HepG2 (cell line): ENCODE results near the gene BABAM1. TPM values are rescaled to one million over a fixed set of nuclear protein-coding genes. Genes with fewer than 3 reads are reported as not detected.

ENCODE experiments used
- AGO1 ChIP-seq: fragments of 200-400 bp; formaldehyde crosslinking; IDR thresholded peaks from 2 replicates; pipeline ENCODE4 v1.6.1; 2017; ENCODE audit warnings: mild to moderate bottlenecking, low read depth, low read length, moderate library complexity; ENCODE audit not compliant: poor library complexity, severe bottlenecking
- HDAC6 ChIP-seq: fragments of 200-600 bp; sonication (generic); IDR thresholded peaks from 2 replicates; pipeline ENCODE4 v1.7.0; 2017; ENCODE audit warnings: mild to moderate bottlenecking, antibody characterized with exemption, low read length, low read depth
- HOXD1 ChIP-seq: sonication (generic); formaldehyde crosslinking; IDR thresholded peaks from 2 replicates; pipeline ENCODE4 v1.5.0; 2020; ENCODE audit warnings: missing genetic modification reagents
- ISL2 ChIP-seq: sonication (generic); formaldehyde crosslinking; IDR thresholded peaks from 2 replicates; pipeline ENCODE4 v1.5.0; 2020; ENCODE audit warnings: missing genetic modification reagents
- PCBP2 ChIP-seq: fragments of 200-400 bp; formaldehyde crosslinking; optimal IDR thresholded peaks from 2 replicates; pipeline ENCODE3; 2018; ENCODE audit warnings: low read length, low read depth; ENCODE audit not compliant: poor library complexity, severe bottlenecking
- RNF2 ChIP-seq: fragments of 450-650 bp; conservative IDR thresholded peaks from 2 replicates; pipeline ENCODE4 v1.6.1; 2016; ENCODE audit warnings: low read depth
- SIX1 ChIP-seq: sonication (generic); formaldehyde crosslinking; IDR thresholded peaks from 2 replicates; pipeline ENCODE4 v1.4.0; 2020; ENCODE audit warnings: missing genetic modification reagents, borderline replicate concordance
- SOX13 ChIP-seq, 3 experiments: fragments of 450-650 bp in 1 of 3; sonication (generic) in 1 of 3; formaldehyde crosslinking in 1 of 3; IDR thresholded peaks in 2 of 3; conservative IDR thresholded peaks in 1 of 3; 2 replicates each; pipeline versions ENCODE4 v1.5.0 to v1.6.1; 2016 to 2020; ENCODE audit warnings: antibody characterized with exemption in 1 of 3, mild to moderate bottlenecking in 1 of 3, missing compliant biosample characterization in 1 of 3, missing genetic modification reagents in 1 of 3, moderate library complexity in 1 of 3
- SRY ChIP-seq: sonication (generic); formaldehyde crosslinking; IDR thresholded peaks from 2 replicates; pipeline ENCODE4 v1.8.0; 2022; ENCODE audit warnings: mild to moderate bottlenecking, missing genetic modification reagents
- ZMYM3 ChIP-seq: sonication (generic); formaldehyde crosslinking; IDR thresholded peaks from 2 replicates; pipeline ENCODE4 v1.5.1; 2020; ENCODE audit warnings: mild to moderate bottlenecking, missing genetic modification reagents
- ZNF263 ChIP-seq: sonication (generic); formaldehyde crosslinking; IDR thresholded peaks from 2 replicates; pipeline ENCODE4 v1.4.0; 2020; ENCODE audit warnings: missing genetic modification reagents
- ZNF367 ChIP-seq: sonication (generic); formaldehyde crosslinking; IDR thresholded peaks from 2 replicates; pipeline ENCODE4 v1.4.0; 2020; ENCODE audit warnings: missing genetic modification reagents, borderline replicate concordance
- ZNF549 ChIP-seq: sonication (generic); formaldehyde crosslinking; IDR thresholded peaks from 2 replicates; pipeline ENCODE4 v1.5.0; 2020; ENCODE audit warnings: missing genetic modification reagents
- ZNF550 ChIP-seq: sonication (generic); formaldehyde crosslinking; IDR thresholded peaks from 2 replicates; pipeline ENCODE4 v1.4.0; 2020; ENCODE audit warnings: mild to moderate bottlenecking, missing genetic modification reagents, borderline replicate concordance
- polyA plus RNA-seq, 8 experiments: library from polyadenylated mRNA; depleted of rRNA in 3 of 8; stranded (reverse) in 7 of 8; unstranded in 1 of 8; fragments of >200 nt; fragmentation: Illumina TruSeq in 4 of 8; extraction: Trizol in 4 of 8; gene quantifications; 2 replicates each; pipeline versions ENCODE4 v1.2.1 to v1.2.3, GENCODE V29; 2011 to 2016; ENCODE audit warnings: low read depth in 4 of 8, missing spikeins in 1 of 8, mixed read lengths in 1 of 8; ENCODE audit not compliant: insufficient read depth in 1 of 8
- total RNA-seq, 5 experiments: library from RNA; depleted of rRNA; stranded (reverse); fragments of >200 nt; fragmentation: Illumina TruSeq; extraction: Trizol; gene quantifications; 2 replicates each; pipeline ENCODE4 v1.2.3, GENCODE V29; 2016; ENCODE audit warnings: low read depth in 1 of 5
- TF ChIP-seq, protein P1 (sequence below): IDR thresholded peaks from 2 replicates; pipeline ENCODE4 v1.6.1; 2016; ENCODE audit warnings: control low read depth
- TF ChIP-seq, protein P2 (sequence below): sonication (generic); formaldehyde crosslinking; IDR thresholded peaks from 2 replicates; pipeline ENCODE4 v1.5.0; 2020; ENCODE audit warnings: missing genetic modification reagents
- TF ChIP-seq, protein P3 (sequence below): sonication (generic); formaldehyde crosslinking; IDR thresholded peaks from 2 replicates; pipeline ENCODE4 v1.5.0; 2020; ENCODE audit warnings: missing genetic modification reagents
- TF ChIP-seq, protein P4 (sequence below): sonication (generic); formaldehyde crosslinking; IDR thresholded peaks from 2 replicates; pipeline ENCODE4 v1.4.0; 2020; ENCODE audit warnings: missing genetic modification reagents, borderline replicate concordance
- TF ChIP-seq, protein P5 (sequence below): sonication (generic); formaldehyde crosslinking; IDR thresholded peaks from 2 replicates; pipeline ENCODE4 v1.8.0; 2022; ENCODE audit warnings: missing genetic modification reagents, mild to moderate bottlenecking, inconsistent platforms, borderline replicate concordance

Gene BABAM1
- total and polyA plus RNA-seq, 2 of the 13 experiments (the other 11 are each of a cell fraction or from before 2014, with no cell fraction given): 70.0 to 82.0 TPM

DNA sequence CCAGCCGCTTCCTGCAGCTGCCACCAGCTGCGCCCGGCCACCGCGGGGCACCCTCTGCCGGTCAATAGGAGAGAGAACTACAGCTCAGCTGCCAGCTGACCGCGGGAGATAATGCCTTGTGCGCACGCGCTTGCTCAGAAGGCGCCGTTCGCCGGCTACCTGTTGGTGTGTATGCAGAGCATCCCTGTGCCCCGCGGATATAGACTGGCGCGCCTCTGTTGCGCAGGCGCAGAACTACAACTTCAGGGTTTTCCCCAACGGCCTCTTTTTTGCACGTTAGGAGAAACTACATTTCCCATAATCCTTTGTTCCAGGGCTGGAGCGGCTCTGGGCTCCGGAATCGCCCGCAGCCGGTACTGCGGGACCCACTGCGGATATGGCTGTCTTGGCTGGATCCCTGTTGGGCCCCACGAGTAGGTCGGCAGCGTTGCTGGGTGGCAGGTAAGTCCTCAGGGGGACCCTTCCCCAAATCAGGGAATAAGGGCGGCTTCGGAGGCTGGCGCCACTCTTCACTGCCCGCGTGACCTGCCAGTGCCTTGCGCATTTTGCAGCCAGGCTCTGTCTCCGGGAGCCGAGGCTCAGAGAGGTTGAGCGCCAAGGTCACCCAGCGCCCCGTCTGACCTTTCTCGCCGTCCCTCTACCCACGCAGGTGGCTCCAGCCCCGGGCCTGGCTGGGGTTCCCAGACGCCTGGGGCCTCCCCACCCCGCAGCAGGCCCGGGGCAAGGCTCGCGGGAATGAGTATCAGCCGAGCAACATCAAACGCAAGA, 38.5 kb downstream of the BABAM1 start, which contains the start of gene MRPL34 (continued):
- TF ChIP-seq PCBP2: no peak
- TF ChIP-seq, protein P1, sequence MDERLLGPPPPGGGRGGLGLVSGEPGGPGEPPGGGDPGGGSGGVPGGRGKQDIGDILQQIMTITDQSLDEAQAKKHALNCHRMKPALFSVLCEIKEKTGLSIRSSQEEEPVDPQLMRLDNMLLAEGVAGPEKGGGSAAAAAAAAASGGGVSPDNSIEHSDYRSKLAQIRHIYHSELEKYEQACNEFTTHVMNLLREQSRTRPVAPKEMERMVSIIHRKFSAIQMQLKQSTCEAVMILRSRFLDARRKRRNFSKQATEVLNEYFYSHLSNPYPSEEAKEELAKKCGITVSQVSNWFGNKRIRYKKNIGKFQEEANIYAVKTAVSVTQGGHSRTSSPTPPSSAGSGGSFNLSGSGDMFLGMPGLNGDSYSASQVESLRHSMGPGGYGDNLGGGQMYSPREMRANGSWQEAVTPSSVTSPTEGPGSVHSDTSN (CRISPR knock-in tag): no peak
- TF ChIP-seq ISL2 (CRISPR knock-in tag): peak; percentile 21; the same call in 1 of the 2 replicates
- TF ChIP-seq, protein P2, sequence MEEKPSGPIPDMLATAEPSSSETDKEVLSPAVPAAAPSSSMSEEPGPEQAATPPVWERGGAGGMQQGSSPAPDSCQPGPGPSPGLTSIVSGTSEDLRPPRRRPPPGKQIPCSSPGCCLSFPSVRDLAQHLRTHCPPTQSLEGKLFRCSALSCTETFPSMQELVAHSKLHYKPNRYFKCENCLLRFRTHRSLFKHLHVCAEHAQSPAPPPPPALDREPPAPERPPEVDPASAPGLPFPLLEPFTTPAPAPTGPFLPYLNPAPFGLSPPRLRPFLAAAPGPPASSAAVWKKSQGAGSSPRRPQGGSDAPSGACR (CRISPR knock-in tag): no peak
- no peak; the same call in 1 of the 2 replicates for TF ChIP-seq ZNF263 (CRISPR knock-in tag)
- no peak for TF ChIP-seq HDAC6
- TF ChIP-seq, protein P3, sequence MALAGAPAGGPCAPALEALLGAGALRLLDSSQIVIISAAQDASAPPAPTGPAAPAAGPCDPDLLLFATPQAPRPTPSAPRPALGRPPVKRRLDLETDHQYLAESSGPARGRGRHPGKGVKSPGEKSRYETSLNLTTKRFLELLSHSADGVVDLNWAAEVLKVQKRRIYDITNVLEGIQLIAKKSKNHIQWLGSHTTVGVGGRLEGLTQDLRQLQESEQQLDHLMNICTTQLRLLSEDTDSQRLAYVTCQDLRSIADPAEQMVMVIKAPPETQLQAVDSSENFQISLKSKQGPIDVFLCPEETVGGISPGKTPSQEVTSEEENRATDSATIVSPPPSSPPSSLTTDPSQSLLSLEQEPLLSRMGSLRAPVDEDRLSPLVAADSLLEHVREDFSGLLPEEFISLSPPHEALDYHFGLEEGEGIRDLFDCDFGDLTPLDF: peak; percentile 46
- peak; percentile 73; the same call in 1 of the 2 replicates for TF ChIP-seq ZNF367 (CRISPR knock-in tag)
- TF ChIP-seq, protein P4, sequence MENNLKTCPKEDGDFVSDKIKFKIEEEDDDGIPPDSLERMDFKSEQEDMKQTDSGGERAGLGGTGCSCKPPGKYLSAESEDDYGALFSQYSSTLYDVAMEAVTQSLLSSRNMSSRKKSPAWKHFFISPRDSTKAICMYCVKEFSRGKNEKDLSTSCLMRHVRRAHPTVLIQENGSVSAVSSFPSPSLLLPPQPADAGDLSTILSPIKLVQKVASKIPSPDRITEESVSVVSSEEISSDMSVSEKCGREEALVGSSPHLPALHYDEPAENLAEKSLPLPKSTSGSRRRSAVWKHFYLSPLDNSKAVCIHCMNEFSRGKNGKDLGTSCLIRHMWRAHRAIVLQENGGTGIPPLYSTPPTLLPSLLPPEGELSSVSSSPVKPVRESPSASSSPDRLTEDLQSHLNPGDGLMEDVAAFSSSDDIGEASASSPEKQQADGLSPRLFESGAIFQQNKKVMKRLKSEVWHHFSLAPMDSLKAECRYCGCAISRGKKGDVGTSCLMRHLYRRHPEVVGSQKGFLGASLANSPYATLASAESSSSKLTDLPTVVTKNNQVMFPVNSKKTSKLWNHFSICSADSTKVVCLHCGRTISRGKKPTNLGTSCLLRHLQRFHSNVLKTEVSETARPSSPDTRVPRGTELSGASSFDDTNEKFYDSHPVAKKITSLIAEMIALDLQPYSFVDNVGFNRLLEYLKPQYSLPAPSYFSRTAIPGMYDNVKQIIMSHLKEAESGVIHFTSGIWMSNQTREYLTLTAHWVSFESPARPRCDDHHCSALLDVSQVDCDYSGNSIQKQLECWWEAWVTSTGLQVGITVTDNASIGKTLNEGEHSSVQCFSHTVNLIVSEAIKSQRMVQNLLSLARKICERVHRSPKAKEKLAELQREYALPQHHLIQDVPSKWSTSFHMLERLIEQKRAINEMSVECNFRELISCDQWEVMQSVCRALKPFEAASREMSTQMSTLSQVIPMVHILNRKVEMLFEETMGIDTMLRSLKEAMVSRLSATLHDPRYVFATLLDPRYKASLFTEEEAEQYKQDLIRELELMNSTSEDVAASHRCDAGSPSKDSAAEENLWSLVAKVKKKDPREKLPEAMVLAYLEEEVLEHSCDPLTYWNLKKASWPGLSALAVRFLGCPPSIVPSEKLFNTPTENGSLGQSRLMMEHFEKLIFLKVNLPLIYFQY: peak; percentile 89; the same call in 1 of the 2 replicates
- TF ChIP-seq, protein P5, sequence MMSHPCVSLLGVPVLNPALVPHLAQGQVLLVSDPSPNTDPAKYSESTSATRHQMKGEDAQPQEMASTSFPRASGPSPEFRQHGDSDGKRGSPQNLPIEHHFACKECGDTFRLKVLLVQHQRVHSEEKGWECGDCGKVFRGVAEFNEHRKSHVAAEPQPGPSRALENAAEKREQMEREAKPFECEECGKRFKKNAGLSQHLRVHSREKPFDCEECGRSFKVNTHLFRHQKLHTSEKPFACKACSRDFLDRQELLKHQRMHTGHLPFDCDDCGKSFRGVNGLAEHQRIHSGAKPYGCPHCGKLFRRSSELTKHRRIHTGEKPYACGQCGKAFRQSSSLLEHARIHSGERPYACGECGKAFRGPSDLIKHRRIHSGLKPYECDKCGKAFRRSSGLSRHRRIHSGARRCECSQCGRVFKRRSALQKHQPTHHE (CRISPR knock-in tag): no peak
- TF ChIP-seq SRY (CRISPR knock-in tag): 0 out of 2 replicates have a peak, but pooled peaks have one; percentile 9
- TF ChIP-seq AGO1: no peak
- TF ChIP-seq ZNF549: no peak
- 0 out of 2 replicates have a peak, but pooled peaks have one; percentile 40 for TF ChIP-seq ZMYM3 (CRISPR knock-in tag)
- TF ChIP-seq ZNF550 (CRISPR knock-in tag): no peak
- no peak for TF ChIP-seq RNF2
- no peak for TF ChIP-seq SOX13 (IDR thresholded peaks at IDR 0.05)
- TF ChIP-seq SOX13 (CRISPR knock-in tag; conservative IDR thresholded peaks at IDR 0.05 in 1 of 2, IDR thresholded peaks at IDR 0.05 in 1 of 2): 0 out of 4 replicates have a peak, but pooled peaks of 1 of the 2 experiments have one; percentile 54
- TF ChIP-seq HOXD1 (CRISPR knock-in tag): no peak; the same call in 1 of the 2 replicates
- no peak; the same call in 1 of the 2 replicates for TF ChIP-seq SIX1
